CD14-positive monocyte (primary cell): ENCODE measurements around the gene P2RY14. TPM values are rescaled to one million over a fixed set of nuclear protein-coding genes. Genes with fewer than 3 reads are reported as not detected.
"Not testable (repeated sequence)": the region's sequence is repeated elsewhere in the genome, so short reads cannot be mapped to it uniquely, and the experiment has no call there.

Source experiments
- DNase-seq, 3 donors: peaks; one replicate each; pipeline ENCODE4 v3.0.0-alpha.2; 2011 to 2022
- H2AFZ ChIP-seq: 2 replicates; pipeline ENCODE4 v1.6.0; 2012; ENCODE audit warnings: mild to moderate bottlenecking, low read depth, low read length, inconsistent platforms; ENCODE audit not compliant: insufficient read depth, poor library complexity, severe bottlenecking
- H3K27ac ChIP-seq, 2 donors: 1 replicate in 1 of 2; 2 replicates in 1 of 2; pipeline ENCODE4 v1.5.1; 2012 to 2013; ENCODE audit warnings: low read length in 2 of 2, control low read depth in 1 of 2, inconsistent platforms in 1 of 2, low read depth in 1 of 2, mild to moderate bottlenecking in 1 of 2
- H3K27me3 ChIP-seq, 2 donors: one replicate each; pipeline versions ENCODE4 v1.6.0 to v1.6.1; 2011 to 2013; ENCODE audit warnings: low read length in 2 of 2; ENCODE audit not compliant: control insufficient read depth in 2 of 2, insufficient read depth in 2 of 2
- H3K36me3 ChIP-seq, 2 donors: replicated peaks in 1 of 2; 1 replicate in 1 of 2; 2 replicates in 1 of 2; pipeline versions ENCODE4 v1.5.1 to v1.6.1; 2012 to 2013; ENCODE audit warnings: low read length in 2 of 2, control low read depth in 1 of 2, inconsistent platforms in 1 of 2, mild to moderate bottlenecking in 1 of 2; ENCODE audit not compliant: insufficient read depth in 2 of 2, control insufficient read depth in 1 of 2
- H3K4me1 ChIP-seq, 2 donors: 1 replicate in 1 of 2; 2 replicates in 1 of 2; pipeline versions ENCODE4 v1.5.1 to v1.6.1; 2012 to 2013; ENCODE audit warnings: low read length in 2 of 2, control low read depth in 1 of 2, inconsistent platforms in 1 of 2, mild to moderate bottlenecking in 1 of 2, moderate library complexity in 1 of 2; ENCODE audit not compliant: insufficient read depth in 2 of 2, control insufficient read depth in 1 of 2
- H3K4me2 ChIP-seq: replicated peaks from 2 replicates; pipeline ENCODE3; 2012; ENCODE audit warnings: low read length, moderate library complexity, mild to moderate bottlenecking; ENCODE audit not compliant: poor library complexity, severe bottlenecking; ENCODE audit errors: extremely low read depth
- H3K4me3 ChIP-seq, 3 experiments: fragments of 200-600 bp in 1 of 3; sonication (generic) in 1 of 3; replicated peaks in 1 of 3; 1 replicate in 2 of 3; 2 replicates in 1 of 3; pipeline ENCODE4 v1.5.1; 2011 to 2013; ENCODE audit warnings: low read length in 3 of 3, mild to moderate bottlenecking in 3 of 3, control low read depth in 2 of 3, low read depth in 2 of 3, inconsistent platforms in 1 of 3, moderate library complexity in 1 of 3
- H3K79me2 ChIP-seq: 2 replicates; pipeline ENCODE4 v1.6.0; 2012; ENCODE audit warnings: mild to moderate bottlenecking, control low read depth, inconsistent platforms, low read length, moderate library complexity; ENCODE audit not compliant: insufficient read depth
- H3K9ac ChIP-seq: 2 replicates; pipeline ENCODE4 v1.6.0; 2017; ENCODE audit warnings: low read length, mild to moderate bottlenecking; ENCODE audit not compliant: insufficient read depth, poor library complexity, severe bottlenecking
- H3K9me3 ChIP-seq, 2 donors: replicated peaks in 1 of 2; 1 replicate in 1 of 2; 2 replicates in 1 of 2; pipeline versions ENCODE4 v1.5.1 to v1.6.1; 2012 to 2013; ENCODE audit warnings: low read length in 2 of 2, control low read depth in 1 of 2; ENCODE audit not compliant: control insufficient read depth in 1 of 2, insufficient read depth in 1 of 2
- H4K20me1 ChIP-seq: 2 replicates; pipeline ENCODE4 v1.6.0; 2012; ENCODE audit warnings: mild to moderate bottlenecking, low read length, control low read depth, moderate library complexity; ENCODE audit not compliant: insufficient read depth
- H3K27ac Mint-ChIP-seq, 7 donors: one replicate each; pipeline ENCODE4 v1.8.0; 2020; ENCODE audit warnings: mild to moderate bottlenecking in 7 of 7, mixed read lengths in 7 of 7, moderate library complexity in 6 of 7, inconsistent platforms in 2 of 7
- H3K27me3 Mint-ChIP-seq, 3 donors: one replicate each; pipeline ENCODE4 v1.8.0; 2021 to 2022; ENCODE audit warnings: low read depth in 3 of 3, mild to moderate bottlenecking in 3 of 3, mixed read lengths in 3 of 3, moderate library complexity in 3 of 3, inconsistent platforms in 1 of 3
- H3K36me3 Mint-ChIP-seq, 2 donors: one replicate each; pipeline ENCODE4 v1.8.0; 2020; ENCODE audit warnings: mixed read lengths in 2 of 2, inconsistent platforms in 1 of 2, mild to moderate bottlenecking in 1 of 2
- H3K4me1 Mint-ChIP-seq: one replicate; pipeline ENCODE4 v1.8.0; 2020; ENCODE audit warnings: mild to moderate bottlenecking, mixed read lengths
- H3K4me3 Mint-ChIP-seq, 2 donors: one replicate each; pipeline ENCODE4 v1.8.0; 2020; ENCODE audit warnings: mild to moderate bottlenecking in 2 of 2, mixed read lengths in 2 of 2, moderate library complexity in 1 of 2
- H3K9me3 Mint-ChIP-seq, 7 donors: one replicate each; pipeline ENCODE4 v1.8.0; 2020 to 2022; ENCODE audit warnings: mixed read lengths in 7 of 7, mild to moderate bottlenecking in 6 of 7, moderate library complexity in 6 of 7, inconsistent platforms in 2 of 7
- CTCF ChIP-seq: fragments of 200-600 bp; IDR thresholded peaks from one replicate; pipeline ENCODE4 v1.8.0; 2022; ENCODE audit warnings: antibody characterized with exemption, mild to moderate bottlenecking
- WGBS: methylation state at CpG from one replicate; pipeline ENCODE4 v1.1.5; 2013; ENCODE audit warnings: missing lambda C conversion rate; ENCODE audit not compliant: insufficient coverage; 5-methylcytosine and 5-hydroxymethylcytosine counted together
- intact Hi-C, 2 donors: fragments of 100-400 bp; cut with micrococcal nuclease; formaldehyde crosslinking; loops; one replicate each; pipeline versions ENCODE4 v1.15.0 to v1.15.1; 2023
- polyA plus RNA-seq, 3 donors: library from polyadenylated mRNA; depleted of rRNA in 1 of 3; unstranded in 2 of 3; stranded (reverse) in 1 of 3; fragments of 300-500 nt in 2 of 3; fragments of >200 nt in 1 of 3; fragmentation: Illumina TruSeq in 2 of 3; gene quantifications; 1 replicate in 2 of 3; 2 replicates in 1 of 3; pipeline ENCODE4 v1.2.3, GENCODE V29; 2012 to 2021

The P2RY14 gene
- polyA plus RNA-seq, 3 donors: 0.20 to 0.67 (median 0.50) TPM

- H4K20me1 ChIP-seq: no peaks in the 10 kb centered on the region
- H3K79me2 ChIP-seq: no peaks in the 10 kb centered on the region
- no peaks in the 10 kb centered on the region for H3K36me3 Mint-ChIP-seq
- H3K27me3 ChIP-seq: no peaks in the 10 kb centered on the region
- H3K4me1 ChIP-seq: no peaks in the 10 kb centered on the region
- no peak overlapping the region for H3K4me3 ChIP-seq
- no peaks in the 10 kb centered on the region for H3K27me3 Mint-ChIP-seq
- H3K4me1 Mint-ChIP-seq: no peaks in the 10 kb centered on the region
- no peak overlapping the region for H3K9ac ChIP-seq
- no peak overlapping the region for H3K27ac ChIP-seq
- H3K4me2 ChIP-seq: no peak overlapping the region
- H3K9me3 Mint-ChIP-seq: peaks cover 0 to 4% (median 0%) of the 10 kb centered on the region in 7 donors
- WGBS: 92% methylated on average over 3 of the region's 3 CpGs
- intact Hi-C loops: no loop called here
- no peaks in the 10 kb centered on the region for H3K36me3 ChIP-seq
- DNase-seq: no peak
- no peak overlapping the region for H3K27ac Mint-ChIP-seq
- H2AFZ ChIP-seq: no peak overlapping the region
- no peak overlapping the region for H3K4me3 Mint-ChIP-seq
- no peaks in the 10 kb centered on the region for H3K9me3 ChIP-seq
- TF ChIP-seq CTCF: no peak
Observed at GRCh38 chr3:151248772-151249337, 29.5 kb downstream of the P2RY14 start.

- H3K4me2 ChIP-seq, DNase-seq, intact Hi-C loops, H3K36me3 Mint-ChIP-seq, H3K36me3 ChIP-seq, H4K20me1 ChIP-seq, H3K9ac ChIP-seq, H3K27ac ChIP-seq, H3K9me3 ChIP-seq, H2AFZ ChIP-seq, H3K27me3 ChIP-seq, H3K4me1 ChIP-seq, H3K9me3 Mint-ChIP-seq, H3K27ac Mint-ChIP-seq, H3K27me3 Mint-ChIP-seq, H3K4me3 ChIP-seq, H3K4me3 Mint-ChIP-seq, H3K4me1 Mint-ChIP-seq, H3K79me2 ChIP-seq: not testable (repeated sequence)
- WGBS: 91% methylated on average over 5 of the region's 18 CpGs
Observed at GRCh38 chr3:151242006-151242405, 36.3 kb downstream of the P2RY14 start.
